ENCODE data around the gene TMEM135.

The TMEM135 gene

GRCh38 chr11:87323899-87324298 is 286.2 kb downstream of the TMEM135 start:
- TF ChIP-seq CTCF (IDR thresholded peaks at IDR 0.05; ENCODE audit: low read depth, low read length): no peak
- H3K4me3 ChIP-seq (ENCODE audit: low read depth, low read length): no peak overlapping the region

GRCh38 chr11:87324817-87325489 is 287.2 kb downstream of the TMEM135 start:
- TF ChIP-seq CTCF (IDR thresholded peaks at IDR 0.05; ENCODE audit: low read depth, low read length): no peak
- H3K4me3 ChIP-seq (ENCODE audit: low read depth, low read length): no peak overlapping the region

- TF ChIP-seq CTCF (IDR thresholded peaks at IDR 0.05; ENCODE audit: low read depth, low read length): no peak
- no peak overlapping the region for H3K4me3 ChIP-seq (ENCODE audit: low read depth, low read length)
These were observed 287.7 kb downstream of the TMEM135 start for GRCh38 chr11:87325490-87325872.

- no peak overlapping the region for H3K4me3 ChIP-seq (ENCODE audit: low read depth, low read length)
- TF ChIP-seq CTCF (IDR thresholded peaks at IDR 0.05; ENCODE audit: low read depth, low read length): no peak
These were observed 288.9 kb downstream of the TMEM135 start for GRCh38 chr11:87326594-87326993.

- no peak overlapping the region for H3K4me3 ChIP-seq (ENCODE audit: low read depth, low read length)
These were observed 291.4 kb downstream of the TMEM135 start for GRCh38 chr11:87329172-87329571.

GRCh38 chr11:87330187-87330601 is 292.5 kb downstream of the TMEM135 start:
- H3K4me3 ChIP-seq (ENCODE audit: low read depth, low read length): no peak overlapping the region
- no peak for TF ChIP-seq CTCF (IDR thresholded peaks at IDR 0.05; ENCODE audit: low read depth, low read length)

More at GRCh38 chr11:87329172-87329571, 291.4 kb downstream of the TMEM135 start:
- no peak for TF ChIP-seq CTCF (IDR thresholded peaks at IDR 0.05; ENCODE audit: low read depth, low read length)

- no peak overlapping the region for H3K4me3 ChIP-seq (ENCODE audit: low read depth, low read length)
- TF ChIP-seq CTCF (IDR thresholded peaks at IDR 0.05; ENCODE audit: low read depth, low read length): no peak
These were observed 293.5 kb downstream of the TMEM135 start for GRCh38 chr11:87331273-87331672.

Measured in WI38 (cell line).